ENCODE measurements around the gene TTC28. TPM values are rescaled to one million over a fixed set of nuclear protein-coding genes. Genes with fewer than 3 reads are reported as not detected.
"Not testable (repeated sequence)": the region's sequence is repeated elsewhere in the genome, so short reads cannot be mapped to it uniquely, and the experiment has no call there.

The TTC28 gene
- polyA plus RNA-seq, 1 donor from 2014 or later: 14.8 TPM

GRCh38 chr22:28693041-28693760, 13.6 kb upstream of the TTC28 start:
- not testable (repeated sequence) for H3K4me2 ChIP-seq (ENCODE audit: low read length); H4K20me1 ChIP-seq (ENCODE audit: insufficient read depth); H3K36me3 ChIP-seq (ENCODE audit: insufficient read depth, low read length); H3K4me3 ChIP-seq (ENCODE audit: low read length); H3K27ac ChIP-seq (ENCODE audit: low read length); H3K9me2 ChIP-seq (ENCODE audit: insufficient read depth, low read length); H3K27me3 ChIP-seq (ENCODE audit: insufficient read depth, low read depth, low read length); H3F3A ChIP-seq (ENCODE audit: insufficient read depth, low read length, poor library complexity, severe bottlenecking); H3K79me2 ChIP-seq (replicated peaks; ENCODE audit: insufficient read depth, low read length); H2AFZ ChIP-seq (ENCODE audit: low read depth, low read length); H3K9me3 ChIP-seq (ENCODE audit: low read length); H3K9ac ChIP-seq (ENCODE audit: low read length)

GRCh38 chr22:28689796-28690195, 10.2 kb upstream of the TTC28 start:
- H3K27ac ChIP-seq (ENCODE audit: low read length); H3K9me3 ChIP-seq (ENCODE audit: low read length); H3K27me3 ChIP-seq (ENCODE audit: insufficient read depth, low read depth, low read length); H3K9ac ChIP-seq (ENCODE audit: low read length); H4K20me1 ChIP-seq (ENCODE audit: insufficient read depth); H3F3A ChIP-seq (ENCODE audit: insufficient read depth, low read length, poor library complexity, severe bottlenecking); H3K4me2 ChIP-seq (ENCODE audit: low read length); H3K4me3 ChIP-seq (ENCODE audit: low read length); H3K9me2 ChIP-seq (ENCODE audit: insufficient read depth, low read length); H3K36me3 ChIP-seq (ENCODE audit: insufficient read depth, low read length); H3K79me2 ChIP-seq (replicated peaks; ENCODE audit: insufficient read depth, low read length); H2AFZ ChIP-seq (ENCODE audit: low read depth, low read length): not testable (repeated sequence)

DNA sequence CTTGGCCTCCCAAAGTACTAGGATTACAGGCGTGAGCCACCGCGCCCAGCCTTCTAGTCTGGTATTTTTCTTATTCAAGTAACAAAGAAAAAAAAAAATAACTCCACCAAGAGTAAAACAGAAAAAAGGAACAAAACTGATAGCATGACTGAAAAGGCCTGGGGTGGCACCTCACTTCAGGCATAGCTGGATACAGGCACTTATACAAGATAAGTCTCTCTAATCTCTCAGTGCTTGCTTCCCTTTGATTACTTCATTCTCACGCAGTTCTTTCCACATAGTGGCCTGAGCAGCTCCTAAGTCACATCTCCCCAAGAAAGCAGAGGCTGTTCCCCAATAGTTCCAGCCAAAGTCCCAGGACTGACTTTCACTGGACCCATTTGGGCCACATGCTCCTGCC, 3.3 kb upstream of the TTC28 start:
- not testable (repeated sequence) for H2AFZ ChIP-seq (ENCODE audit: low read depth, low read length); H3K36me3 ChIP-seq (ENCODE audit: insufficient read depth, low read length); H3K27me3 ChIP-seq (ENCODE audit: insufficient read depth, low read depth, low read length); H3K4me3 ChIP-seq (ENCODE audit: low read length); H3K9ac ChIP-seq (ENCODE audit: low read length); H3K9me3 ChIP-seq (ENCODE audit: low read length); H3K27ac ChIP-seq (ENCODE audit: low read length); H4K20me1 ChIP-seq (ENCODE audit: insufficient read depth); H3K4me2 ChIP-seq (ENCODE audit: low read length); H3F3A ChIP-seq (ENCODE audit: insufficient read depth, low read length, poor library complexity, severe bottlenecking); H3K9me2 ChIP-seq (ENCODE audit: insufficient read depth, low read length)
- H3K79me2 ChIP-seq (replicated peaks; ENCODE audit: insufficient read depth, low read length): peaks cover 11% of the 10 kb centered on the region

- not testable (repeated sequence) for H2AFZ ChIP-seq (ENCODE audit: low read depth, low read length); H3F3A ChIP-seq (ENCODE audit: insufficient read depth, low read length, poor library complexity, severe bottlenecking); H3K4me3 ChIP-seq (ENCODE audit: low read length); H3K9me3 ChIP-seq (ENCODE audit: low read length); H3K4me2 ChIP-seq (ENCODE audit: low read length); H3K9me2 ChIP-seq (ENCODE audit: insufficient read depth, low read length); H4K20me1 ChIP-seq (ENCODE audit: insufficient read depth); H3K27ac ChIP-seq (ENCODE audit: low read length); H3K36me3 ChIP-seq (ENCODE audit: insufficient read depth, low read length); H3K9ac ChIP-seq (ENCODE audit: low read length); H3K27me3 ChIP-seq (ENCODE audit: insufficient read depth, low read depth, low read length)
- H3K79me2 ChIP-seq (replicated peaks; ENCODE audit: insufficient read depth, low read length): peaks cover 11% of the 10 kb centered on the region
Measured at GRCh38 chr22:28680813-28681490, 1.3 kb upstream of the TTC28 start.

DNA sequence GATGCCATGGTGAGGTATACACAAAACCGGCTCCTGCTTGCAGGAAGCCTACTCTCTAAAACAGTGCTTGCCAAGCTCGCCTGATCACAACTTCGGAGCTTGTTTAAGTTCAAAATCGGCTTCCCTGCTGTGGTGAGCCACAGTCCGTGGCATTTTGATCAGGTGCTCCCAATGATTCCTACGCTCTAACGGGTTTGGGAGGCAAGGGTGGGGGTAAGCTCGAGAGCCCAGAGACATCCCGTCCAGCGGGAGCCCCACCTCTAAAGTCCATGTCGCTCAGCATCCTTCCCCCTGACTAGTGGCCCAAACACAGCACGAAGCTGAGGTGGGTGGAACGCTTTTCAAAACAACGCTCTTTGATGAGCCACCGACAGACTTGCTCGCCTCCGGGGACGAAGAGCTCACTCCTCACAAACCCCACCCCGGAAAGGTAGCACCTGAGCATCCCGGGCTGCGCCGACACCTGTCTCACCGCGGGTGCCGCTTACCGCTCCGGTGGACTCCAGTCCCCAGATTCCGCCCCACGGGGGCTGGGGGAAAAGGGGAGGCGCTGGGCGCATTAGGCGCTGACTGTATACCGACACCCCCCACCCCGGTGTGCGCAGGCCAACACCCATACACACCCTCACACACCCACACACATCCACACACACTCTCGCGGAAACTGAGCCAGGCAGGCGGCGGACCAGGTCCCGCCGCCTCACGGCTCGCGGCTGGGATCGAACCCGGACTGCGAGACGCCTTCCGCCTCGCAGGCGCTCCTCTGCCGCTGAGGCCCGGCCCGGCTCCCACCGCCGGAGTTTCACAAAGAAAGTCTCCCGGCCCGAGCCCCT, 646 bp downstream of the TTC28 start:
- H3K79me2 ChIP-seq (replicated peaks; ENCODE audit: insufficient read depth, low read length): peaks cover 16% of the 10 kb centered on the region
- H3F3A ChIP-seq (ENCODE audit: insufficient read depth, low read length, poor library complexity, severe bottlenecking); H3K9me2 ChIP-seq (ENCODE audit: insufficient read depth, low read length); H3K36me3 ChIP-seq (ENCODE audit: insufficient read depth, low read length); H3K4me2 ChIP-seq (ENCODE audit: low read length); H3K9me3 ChIP-seq (ENCODE audit: low read length); H3K27me3 ChIP-seq (ENCODE audit: insufficient read depth, low read depth, low read length); H4K20me1 ChIP-seq (ENCODE audit: insufficient read depth): not testable (repeated sequence)
- peak overlapping the region; percentile 73 for H3K9ac ChIP-seq (ENCODE audit: low read length)
- TF ChIP-seq POLR2AphosphoS5 (IDR thresholded peaks at IDR 0.05): peak; percentile 15
- peak overlapping the region; percentile 20 for H3K27ac ChIP-seq (ENCODE audit: low read length)
- H3K4me3 ChIP-seq (ENCODE audit: low read length): peak overlapping the region; percentile 83
- H2AFZ ChIP-seq (ENCODE audit: low read depth, low read length): peak overlapping the region; percentile 51

DNA sequence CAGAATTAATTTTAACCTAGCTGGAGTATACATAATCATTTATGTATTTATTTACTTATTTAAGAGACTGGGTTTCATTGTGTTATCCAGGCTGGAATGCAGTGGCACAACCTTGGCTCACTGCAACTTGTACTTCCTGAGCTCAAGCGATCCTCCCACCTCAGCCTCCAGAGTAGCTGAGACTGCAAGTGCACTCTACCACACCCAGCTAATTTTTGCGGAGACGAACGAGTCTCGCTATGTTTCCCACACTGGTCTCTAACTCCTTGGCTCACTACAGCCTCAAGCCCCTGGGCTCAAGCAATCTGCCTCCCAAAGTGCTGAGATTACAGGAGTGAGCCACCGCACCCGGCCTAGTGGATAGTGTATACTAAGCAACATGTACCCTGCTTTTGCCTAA, 1.5 kb downstream of the TTC28 start:
- H3K4me3 ChIP-seq (ENCODE audit: low read length): peak overlapping the region; percentile 83
- H3K36me3 ChIP-seq (ENCODE audit: insufficient read depth, low read length); H2AFZ ChIP-seq (ENCODE audit: low read depth, low read length); H3F3A ChIP-seq (ENCODE audit: insufficient read depth, low read length, poor library complexity, severe bottlenecking); H3K27me3 ChIP-seq (ENCODE audit: insufficient read depth, low read depth, low read length); H3K9me3 ChIP-seq (ENCODE audit: low read length); H4K20me1 ChIP-seq (ENCODE audit: insufficient read depth); H3K4me2 ChIP-seq (ENCODE audit: low read length); H3K9ac ChIP-seq (ENCODE audit: low read length); H3K27ac ChIP-seq (ENCODE audit: low read length); H3K9me2 ChIP-seq (ENCODE audit: insufficient read depth, low read length): not testable (repeated sequence)
- H3K79me2 ChIP-seq (replicated peaks; ENCODE audit: insufficient read depth, low read length): peaks cover 16% of the 10 kb centered on the region

Measured in neural cell (in vitro differentiated cells).